ENCODE data around the gene SLC22A4. TPM values are rescaled to one million over a fixed set of nuclear protein-coding genes. Genes with fewer than 3 reads are reported as not detected.
A peak's percentile ranks its signal among the peaks of the same experiment; 100 is the strongest.

SLC22A4 gene
- total and polyA plus RNA-seq, 7 donors = 1.1 to 17.5 (median 2.8) TPM

GRCh38 chr5:132389585-132390286 is 95.5 kb downstream of the SLC22A4 start:
- H3K27me3 ChIP-seq (ENCODE audit: insufficient read depth in 3 of 3, low read length in 2 of 3) = no peaks in the 10 kb centered on the region
- 95 to 97% (median 96%) methylated on average over 10 of the region's 10 CpGs for WGBS, 3 donors
- DNase-seq (peak; percentile 68 to 69), ATAC-seq (peak; percentile 39 to 68 (median 56))
- H3K4me3 ChIP-seq = no peak overlapping the region
- H3K4me1 ChIP-seq = peaks cover 39% of the 10 kb centered on the region
- H3K27ac ChIP-seq = peak overlapping the region; percentile 59
- H3K9me3 ChIP-seq = no peaks in the 10 kb centered on the region
- peaks cover 5 to 97% of the 10 kb centered on the region in 2 donors for H3K36me3 ChIP-seq (ENCODE audit: insufficient read depth in 1 of 2, low read depth in 1 of 2)
- TF ChIP-seq, protein P1, sequence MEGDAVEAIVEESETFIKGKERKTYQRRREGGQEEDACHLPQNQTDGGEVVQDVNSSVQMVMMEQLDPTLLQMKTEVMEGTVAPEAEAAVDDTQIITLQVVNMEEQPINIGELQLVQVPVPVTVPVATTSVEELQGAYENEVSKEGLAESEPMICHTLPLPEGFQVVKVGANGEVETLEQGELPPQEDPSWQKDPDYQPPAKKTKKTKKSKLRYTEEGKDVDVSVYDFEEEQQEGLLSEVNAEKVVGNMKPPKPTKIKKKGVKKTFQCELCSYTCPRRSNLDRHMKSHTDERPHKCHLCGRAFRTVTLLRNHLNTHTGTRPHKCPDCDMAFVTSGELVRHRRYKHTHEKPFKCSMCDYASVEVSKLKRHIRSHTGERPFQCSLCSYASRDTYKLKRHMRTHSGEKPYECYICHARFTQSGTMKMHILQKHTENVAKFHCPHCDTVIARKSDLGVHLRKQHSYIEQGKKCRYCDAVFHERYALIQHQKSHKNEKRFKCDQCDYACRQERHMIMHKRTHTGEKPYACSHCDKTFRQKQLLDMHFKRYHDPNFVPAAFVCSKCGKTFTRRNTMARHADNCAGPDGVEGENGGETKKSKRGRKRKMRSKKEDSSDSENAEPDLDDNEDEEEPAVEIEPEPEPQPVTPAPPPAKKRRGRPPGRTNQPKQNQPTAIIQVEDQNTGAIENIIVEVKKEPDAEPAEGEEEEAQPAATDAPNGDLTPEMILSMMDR (IDR thresholded peaks at IDR 0.05) = no peak
- intact Hi-C loops (cut with DNase I) = loop anchor here (2.0 to 5.0 kb wide), 2 partner anchors 111 to 428 kb away; no protein-coding TSS in a partner anchor

GRCh38 chr5:132391247-132391646 is 97.1 kb downstream of the SLC22A4 start:
- no peak for ATAC-seq
- peaks cover 36% of the 10 kb centered on the region for H3K4me1 ChIP-seq

DNA sequence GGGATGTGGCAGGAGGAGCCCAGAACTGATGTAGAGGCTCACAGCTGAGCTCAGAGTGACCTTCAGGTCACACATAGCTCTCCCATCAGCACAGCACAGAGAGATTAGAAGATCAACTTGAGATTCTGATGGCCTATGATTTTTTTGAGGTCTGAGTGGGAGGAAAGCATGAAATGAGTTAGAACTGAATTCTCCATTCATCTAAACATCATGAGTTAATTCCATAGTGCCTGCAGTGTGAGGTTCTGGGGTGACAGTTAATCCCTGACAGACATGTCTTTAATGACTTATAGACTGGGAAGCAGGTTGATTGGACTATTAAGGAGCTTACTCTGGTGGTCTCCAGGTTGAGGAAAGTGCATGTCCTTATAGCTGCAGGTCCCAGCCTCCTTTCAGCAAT is 97.7 kb downstream of the SLC22A4 start:
- TF ChIP-seq, protein P1 (IDR thresholded peaks at IDR 0.05) = no peak
- Histone ChIP-seq H3K36me3 (ENCODE audit: insufficient read depth in 1 of 2, low read depth in 1 of 2) (peaks cover 8 to 97% of the 10 kb centered on the region in 2 donors), H3K4me3 (no peak overlapping the region), H3K9me3 (no peaks in the 10 kb centered on the region), H3K27ac (no peak overlapping the region), H3K27me3 (ENCODE audit: insufficient read depth in 3 of 3, low read length in 2 of 3) (no peaks in the 10 kb centered on the region), H3K4me1 (peaks cover 30% of the 10 kb centered on the region)
- no peak for DNase-seq
- intact Hi-C loops (cut with DNase I) = no loop called here
- no peak for ATAC-seq

More at GRCh38 chr5:132391247-132391646, 97.1 kb downstream of the SLC22A4 start:
- 75 to 89% (median 80%) methylated on average over 5 of the region's 5 CpGs for WGBS, 3 donors
- H3K27ac ChIP-seq = no peak overlapping the region
- TF ChIP-seq, protein P1 (IDR thresholded peaks at IDR 0.05) = no peak
- peaks cover 8 to 97% of the 10 kb centered on the region in 2 donors for H3K36me3 ChIP-seq (ENCODE audit: insufficient read depth in 1 of 2, low read depth in 1 of 2)
- H3K9me3 ChIP-seq = no peaks in the 10 kb centered on the region
- intact Hi-C loops (cut with DNase I) = no loop called here
- H3K27me3 ChIP-seq (ENCODE audit: insufficient read depth in 3 of 3, low read length in 2 of 3) = no peaks in the 10 kb centered on the region
- H3K4me3 ChIP-seq = no peak overlapping the region
- no peak for DNase-seq

DNA sequence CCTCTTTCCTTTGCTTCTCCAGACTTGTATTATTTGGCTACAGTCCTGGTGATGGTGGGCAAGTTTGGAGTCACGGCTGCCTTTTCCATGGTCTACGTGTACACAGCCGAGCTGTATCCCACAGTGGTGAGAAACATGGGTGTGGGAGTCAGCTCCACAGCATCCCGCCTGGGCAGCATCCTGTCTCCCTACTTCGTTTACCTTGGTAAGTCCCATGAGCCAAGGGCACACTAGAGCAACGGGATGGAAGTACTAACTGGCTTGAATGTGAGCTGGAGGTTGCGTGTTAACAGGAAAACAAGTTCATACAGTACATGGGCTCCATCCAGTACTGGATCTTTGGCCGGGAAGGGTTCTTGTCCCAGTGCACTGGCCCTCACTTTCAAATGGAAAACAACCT is 98.2 kb downstream of the SLC22A4 start:
- H3K4me3 ChIP-seq = no peak overlapping the region
- intact Hi-C loops (cut with DNase I) = no loop called here
- 83 to 92% (median 90%) methylated on average over 8 of the region's 8 CpGs for WGBS, 3 donors
- H3K27me3 ChIP-seq (ENCODE audit: insufficient read depth in 3 of 3, low read length in 2 of 3) = no peaks in the 10 kb centered on the region
- peaks cover 24% of the 10 kb centered on the region for H3K4me1 ChIP-seq
- TF ChIP-seq, protein P1 (IDR thresholded peaks at IDR 0.05) = no peak
- H3K9me3 ChIP-seq = no peaks in the 10 kb centered on the region
- H3K27ac ChIP-seq = no peak overlapping the region
- H3K36me3 ChIP-seq (ENCODE audit: insufficient read depth in 1 of 2, low read depth in 1 of 2) = peaks cover 8 to 94% of the 10 kb centered on the region in 2 donors
- ATAC-seq = no peak
- DNase-seq = no peak

Measured in psoas muscle (tissue), 8 donors.